T-helper 22 cell (primary cell): ENCODE data around the gene ATP6AP2.
A peak's percentile ranks its signal among the peaks of the same experiment; 100 is the strongest.

Experiments used
- DNase-seq: peaks from one replicate; pipeline ENCODE4 v3.0.0-alpha.2; 2020; ENCODE audit warnings: low read depth

ATP6AP2 gene

DNA sequence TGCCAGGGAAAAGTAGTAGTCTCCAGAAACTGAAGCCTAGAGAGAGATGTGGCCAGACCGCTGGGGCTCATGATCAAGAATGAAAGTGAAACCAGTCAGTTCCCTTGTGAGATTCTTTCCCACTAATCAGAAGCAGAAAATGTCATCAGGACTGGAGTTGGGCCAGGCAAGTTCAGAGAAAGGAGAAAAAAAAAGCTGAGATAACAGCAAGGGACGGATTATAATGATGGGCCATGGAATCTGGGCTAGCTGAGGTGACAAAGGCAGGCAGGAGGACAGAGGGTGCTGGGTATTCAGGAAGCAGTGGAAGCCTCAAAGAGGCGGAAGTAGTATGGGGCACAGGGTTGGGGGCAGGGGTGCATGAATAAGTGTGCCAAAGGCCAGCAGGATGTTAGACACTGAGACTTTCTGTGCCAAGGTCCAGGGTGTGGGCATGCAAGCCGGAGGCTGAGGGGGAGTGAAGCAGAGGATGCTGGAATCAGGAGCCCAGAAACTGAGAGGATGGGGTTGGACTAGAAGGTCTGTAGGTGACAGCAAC is 64.1 kb downstream of the ATP6AP2 start:
- peak; percentile 39 for DNase-seq

- peak; percentile 22 for DNase-seq
Observed at GRCh38 chrX:40646489-40647306, 65.9 kb downstream of the ATP6AP2 start.

GRCh38 chrX:40647307-40648197 is 66.8 kb downstream of the ATP6AP2 start, which contains the start of gene CXorf38:
TSS of gene CXorf38 (minus strand) at chrX:40647561. CDS start at chrX:40647520, 41 bp downstream.
- DNase-seq, result peak; percentile 92

- DNase-seq, result peak; percentile 49
Observed at GRCh38 chrX:40651620-40652223, 71.0 kb downstream of the ATP6AP2 start.

- no peak for DNase-seq
Observed at GRCh38 chrX:40652664-40653063, 71.9 kb downstream of the ATP6AP2 start.

- DNase-seq, result no peak
Observed at GRCh38 chrX:40653535-40653934, 72.8 kb downstream of the ATP6AP2 start.
